AG09309 (cell line): Measurements from ENCODE around the gene MTSS2.

ENCODE experiments used
- DNase-seq: peaks from one replicate; pipeline ENCODE4 v3.0.0-alpha.2; 2010; ENCODE audit warnings: low read depth
- H3K4me3 ChIP-seq: 2 replicates; pipeline ENCODE4 v1.5.1; 2011; ENCODE audit warnings: mild to moderate bottlenecking, low read depth, low read length, moderate library complexity; ENCODE audit not compliant: control insufficient read depth
- CTCF ChIP-seq: IDR thresholded peaks from 2 replicates; pipeline ENCODE4 v1.5.1; 2011; ENCODE audit warnings: mild to moderate bottlenecking, low read depth, low read length, inconsistent platforms; ENCODE audit not compliant: insufficient read depth, control insufficient read depth; ENCODE audit errors: missing control alignments

MTSS2 gene

GRCh38 chr16:70652322-70652721 is 33.5 kb downstream of the MTSS2 start:
- no peak overlapping the region for H3K4me3 ChIP-seq
- DNase-seq, result no peak
- no peak for TF ChIP-seq CTCF

GRCh38 chr16:70651524-70651923 is 34.3 kb downstream of the MTSS2 start:
- no peak for TF ChIP-seq CTCF
- H3K4me3 ChIP-seq, result no peak overlapping the region
- no peak for DNase-seq

GRCh38 chr16:70650216-70650615 is 35.6 kb downstream of the MTSS2 start:
- TF ChIP-seq CTCF, result no peak
- no peak for DNase-seq
- H3K4me3 ChIP-seq, result no peak overlapping the region

GRCh38 chr16:70649300-70649699 is 36.6 kb downstream of the MTSS2 start:
- TF ChIP-seq CTCF, result no peak
- DNase-seq, result no peak
- H3K4me3 ChIP-seq, result no peak overlapping the region

GRCh38 chr16:70648606-70649005 is 37.2 kb downstream of the MTSS2 start:
- no peak overlapping the region for H3K4me3 ChIP-seq
- TF ChIP-seq CTCF, result no peak
- no peak for DNase-seq

- no peak for DNase-seq
- no peak for TF ChIP-seq CTCF
- H3K4me3 ChIP-seq, result no peak overlapping the region
Observed at GRCh38 chr16:70647441-70648359, 38.2 kb downstream of the MTSS2 start.
